GM18520 (cell line): ENCODE data around the gene ATG9A.

Source experiments
- ATAC-seq: cut with Tn5 transposase; IDR thresholded peaks from one replicate; pipeline ENCODE4 v1.9.1; 2021; ENCODE audit not compliant: unreplicated experiment

Gene ATG9A

GRCh38 chr2:219178377-219179175 is 50.9 kb downstream of the ATG9A start:
- no peak for ATAC-seq

GRCh38 chr2:219177552-219178376 is 51.7 kb downstream of the ATG9A start, which contains the start of gene RETREG2:
RETREG2 (plus strand) TSS chr2:219178275; CDS start chr2:219178353, 78 bp downstream.
- no peak for ATAC-seq

- ATAC-seq = peak; percentile 61
These were observed 52.5 kb downstream of the ATG9A start, which contains the start of gene CNPPD1 for GRCh38 chr2:219176818-219177551. CNPPD1 (minus strand) TSS chr2:219176925; CDS start chr2:219176828, 97 bp downstream.

GRCh38 chr2:219175928-219176817 is 53.3 kb downstream of the ATG9A start:
- ATAC-seq = peak; percentile 11

GRCh38 chr2:219175486-219175885 is 54.0 kb downstream of the ATG9A start:
- ATAC-seq = no peak

GRCh38 chr2:219174801-219175200 is 54.6 kb downstream of the ATG9A start:
- ATAC-seq = no peak

- ATAC-seq = no peak
These were observed 55.3 kb downstream of the ATG9A start for GRCh38 chr2:219174146-219174545.

- no peak for ATAC-seq
These were observed 56.3 kb downstream of the ATG9A start for GRCh38 chr2:219173176-219173575.

GRCh38 chr2:219172231-219173154 is 56.9 kb downstream of the ATG9A start:
- no peak for ATAC-seq

GRCh38 chr2:219171231-219171651 is 58.2 kb downstream of the ATG9A start:
- ATAC-seq = no peak

- ATAC-seq = no peak
These were observed 59.3 kb downstream of the ATG9A start, which contains the start of gene SLC23A3 for GRCh38 chr2:219169930-219170654. SLC23A3 (minus strand) TSS chr2:219170029; CDS start chr2:219169984, 45 bp downstream.
